GM19397 (cell line): Measurements from ENCODE around the gene CHST11.
A peak's percentile ranks its signal among the peaks of the same experiment; 100 is the strongest.

Experiments used
- ATAC-seq: cut with Tn5 transposase; IDR thresholded peaks from one replicate; pipeline ENCODE4 v1.9.1; 2021; ENCODE audit warnings: mild to moderate bottlenecking, moderate library complexity; ENCODE audit not compliant: unreplicated experiment

CHST11 gene

GRCh38 chr12:104479123-104479662, 22.4 kb downstream of the CHST11 start:
- ATAC-seq = no peak

GRCh38 chr12:104480012-104480411, 23.3 kb downstream of the CHST11 start:
- ATAC-seq = no peak

- no peak for ATAC-seq
These were observed 24.2 kb downstream of the CHST11 start for GRCh38 chr12:104480826-104481440.

- ATAC-seq = no peak
These were observed 25.4 kb downstream of the CHST11 start for GRCh38 chr12:104482113-104482512.

- ATAC-seq = no peak
These were observed 26.0 kb downstream of the CHST11 start for GRCh38 chr12:104482748-104483147.

- no peak for ATAC-seq
These were observed 27.3 kb downstream of the CHST11 start for GRCh38 chr12:104484079-104484478.

GRCh38 chr12:104485651-104486362, 29.1 kb downstream of the CHST11 start:
- no peak for ATAC-seq

- ATAC-seq = no peak
These were observed 29.6 kb downstream of the CHST11 start for GRCh38 chr12:104486363-104486750.

GRCh38 chr12:104486943-104487819, 30.4 kb downstream of the CHST11 start:
- ATAC-seq = no peak

GRCh38 chr12:104488374-104488773, 31.6 kb downstream of the CHST11 start:
- ATAC-seq = no peak

- no peak for ATAC-seq
These were observed 33.4 kb downstream of the CHST11 start for GRCh38 chr12:104490186-104490585.

GRCh38 chr12:104490850-104491249, 34.1 kb downstream of the CHST11 start:
- ATAC-seq = no peak

GRCh38 chr12:104493496-104493895, 36.7 kb downstream of the CHST11 start:
- ATAC-seq = no peak

GRCh38 chr12:104494137-104494792, 37.5 kb downstream of the CHST11 start:
- peak; percentile 44 for ATAC-seq

GRCh38 chr12:104494793-104495158, 38.0 kb downstream of the CHST11 start:
- ATAC-seq = no peak

GRCh38 chr12:104495786-104496185, 39.0 kb downstream of the CHST11 start:
- ATAC-seq = no peak

- ATAC-seq = no peak
These were observed 39.6 kb downstream of the CHST11 start for GRCh38 chr12:104496336-104496735.

GRCh38 chr12:104498211-104498801, 41.6 kb downstream of the CHST11 start:
- ATAC-seq = no peak

- no peak for ATAC-seq
These were observed 43.1 kb downstream of the CHST11 start for GRCh38 chr12:104499668-104500332.

- no peak for ATAC-seq
These were observed 44.4 kb downstream of the CHST11 start for GRCh38 chr12:104501115-104501514.
